Measurements from ENCODE around the gene CMSS1.
"Not testable (repeated sequence)": the region's sequence is repeated elsewhere in the genome, so short reads cannot be mapped to it uniquely, and the experiment has no call there.

Gene CMSS1

DNA sequence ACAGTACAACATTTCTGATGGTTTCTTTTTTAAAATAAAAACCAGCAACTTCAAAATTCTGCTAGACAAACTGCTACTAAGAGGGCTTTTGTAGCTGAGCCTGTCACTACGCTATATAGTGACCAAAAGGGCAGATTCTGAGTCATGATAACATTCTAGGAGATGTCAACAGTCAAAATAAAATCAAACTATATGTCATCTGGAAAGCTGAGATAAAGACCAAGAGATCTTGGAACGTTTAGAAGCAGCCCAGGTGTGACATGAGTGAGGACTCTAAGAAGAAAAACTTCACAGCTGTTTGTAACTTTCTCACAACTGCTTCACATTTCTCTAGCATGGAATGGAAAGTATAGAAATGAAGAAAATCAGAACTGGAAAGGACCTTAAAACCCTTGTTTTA, 212.0 kb downstream of the CMSS1 start:
- no peak for DNase-seq

DNA sequence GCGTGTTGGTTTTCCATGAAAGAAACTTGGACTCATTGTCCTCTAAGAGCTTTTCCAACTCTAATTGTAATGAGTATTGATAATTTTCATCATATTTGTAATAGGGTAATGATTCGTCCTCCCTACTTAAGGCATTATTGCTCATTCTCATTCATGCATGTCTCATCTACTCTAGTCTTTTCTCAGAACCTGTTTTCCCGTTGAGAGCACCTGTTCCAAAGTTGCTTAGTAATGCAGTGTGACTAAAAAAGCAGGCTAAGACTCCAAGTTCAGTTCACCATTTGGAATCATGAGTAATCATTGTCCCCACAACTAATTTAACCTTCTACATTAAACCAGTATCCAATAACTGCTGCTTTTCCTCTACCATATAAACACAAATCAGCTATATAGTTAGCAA, 212.7 kb downstream of the CMSS1 start:
- DNase-seq: no peak

DNA sequence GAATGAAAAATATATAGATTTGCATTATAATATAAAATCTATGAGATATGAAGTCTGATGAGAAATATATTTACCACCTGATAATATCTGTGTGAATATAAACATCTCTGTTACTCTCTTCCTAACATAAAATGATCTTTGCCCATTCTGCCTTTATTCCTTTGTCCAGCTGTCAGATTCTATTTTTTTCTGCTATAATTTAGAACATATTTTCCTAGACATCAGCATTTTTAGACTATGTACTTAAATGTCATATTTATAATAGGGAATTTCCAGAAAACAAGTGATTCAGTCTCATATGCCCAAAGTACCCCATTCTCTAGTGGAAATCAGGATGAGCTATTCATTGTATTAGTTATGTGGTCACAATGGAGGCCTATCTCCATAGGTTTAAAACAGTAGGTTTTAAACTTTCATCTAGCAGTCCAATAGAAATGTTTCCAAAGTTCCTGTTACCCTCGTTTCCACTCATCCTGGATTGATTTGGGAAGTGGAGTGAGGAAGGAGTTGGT, 213.3 kb downstream of the CMSS1 start:
- no peak for DNase-seq

DNA sequence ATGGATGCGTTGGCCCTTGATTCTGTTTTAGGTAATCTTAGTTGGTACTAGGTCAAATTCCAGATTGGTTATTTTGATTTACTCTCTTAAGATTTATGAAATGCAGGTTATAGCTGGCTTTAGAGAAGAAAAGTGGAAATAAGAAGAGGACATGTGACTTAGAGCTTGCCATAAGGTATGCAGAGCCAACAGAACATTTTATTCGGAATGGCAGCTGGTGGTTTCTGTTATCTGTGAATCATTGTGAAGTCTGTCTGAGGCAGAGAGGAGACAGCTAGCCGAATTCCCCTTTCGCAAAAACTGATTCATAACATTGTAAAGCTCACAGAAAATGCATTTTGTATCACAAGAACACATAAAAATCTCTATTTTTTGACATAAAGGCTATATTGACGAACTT, 214.6 kb downstream of the CMSS1 start:
- peak; percentile 68 for DNase-seq

DNA sequence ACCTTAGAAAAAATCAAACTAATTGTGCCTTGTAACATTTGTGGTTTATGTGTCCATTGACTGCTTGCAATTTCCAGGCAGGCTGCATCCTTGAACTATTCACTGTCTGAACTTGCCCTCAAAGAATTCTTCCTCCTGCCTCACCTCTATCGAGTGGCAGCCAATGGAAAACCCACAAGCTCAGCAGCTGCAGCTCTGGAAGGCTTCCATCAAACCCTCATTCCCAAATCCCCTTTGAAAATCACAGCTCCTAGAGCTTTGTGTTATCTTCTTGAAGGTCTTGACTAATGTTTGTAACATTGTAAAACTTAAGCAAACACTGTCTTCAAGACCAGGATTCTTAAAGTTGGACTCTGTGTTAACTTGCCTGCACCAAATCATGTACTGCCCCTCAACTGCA, 215.5 kb downstream of the CMSS1 start:
- DNase-seq: peak; percentile 36

DNA sequence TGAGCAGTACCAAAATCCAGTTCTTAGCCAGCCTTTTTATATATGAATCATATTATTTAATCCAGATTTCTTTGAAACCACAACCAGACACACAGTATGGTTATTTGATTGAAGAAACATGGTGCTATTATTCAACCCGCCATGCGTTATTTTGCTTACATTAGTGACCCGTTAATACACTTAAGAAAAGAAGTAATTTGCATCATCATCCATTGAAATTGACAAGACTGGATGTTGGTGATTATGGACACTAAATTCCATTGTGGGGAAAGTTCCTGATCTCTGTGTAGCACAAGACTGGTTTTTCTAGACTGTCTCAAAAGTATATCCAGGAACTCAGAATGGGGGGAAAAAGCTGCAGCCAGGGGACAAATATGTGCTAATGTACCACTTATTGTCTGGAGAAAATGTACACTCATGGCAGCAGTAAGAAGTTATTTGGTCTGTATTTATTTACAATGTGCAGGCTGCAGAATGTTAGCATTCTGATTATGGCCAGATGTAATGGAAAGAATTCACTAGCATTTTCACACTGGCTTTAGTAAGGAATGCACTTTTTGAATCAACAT, 216.3 kb downstream of the CMSS1 start:
- DNase-seq: no peak

DNA sequence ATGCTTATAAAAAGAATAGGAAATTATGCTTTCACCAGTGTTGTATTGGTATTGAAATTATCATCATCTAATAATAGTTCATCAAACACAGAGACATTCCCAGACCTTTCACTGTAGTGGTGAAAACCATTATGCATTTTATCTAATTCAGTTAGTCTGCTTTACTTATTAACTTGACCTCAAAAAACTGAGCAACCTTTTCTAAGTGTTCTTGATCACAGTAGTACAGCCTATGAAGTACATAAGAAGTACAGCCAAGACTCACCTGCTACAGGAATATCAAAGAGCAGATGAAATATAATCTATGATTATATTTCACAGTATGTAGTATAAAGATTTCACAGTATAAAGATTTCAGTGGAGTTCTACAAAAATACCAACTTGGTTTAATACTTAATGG, 221.4 kb downstream of the CMSS1 start:
- DNase-seq: no peak

DNA sequence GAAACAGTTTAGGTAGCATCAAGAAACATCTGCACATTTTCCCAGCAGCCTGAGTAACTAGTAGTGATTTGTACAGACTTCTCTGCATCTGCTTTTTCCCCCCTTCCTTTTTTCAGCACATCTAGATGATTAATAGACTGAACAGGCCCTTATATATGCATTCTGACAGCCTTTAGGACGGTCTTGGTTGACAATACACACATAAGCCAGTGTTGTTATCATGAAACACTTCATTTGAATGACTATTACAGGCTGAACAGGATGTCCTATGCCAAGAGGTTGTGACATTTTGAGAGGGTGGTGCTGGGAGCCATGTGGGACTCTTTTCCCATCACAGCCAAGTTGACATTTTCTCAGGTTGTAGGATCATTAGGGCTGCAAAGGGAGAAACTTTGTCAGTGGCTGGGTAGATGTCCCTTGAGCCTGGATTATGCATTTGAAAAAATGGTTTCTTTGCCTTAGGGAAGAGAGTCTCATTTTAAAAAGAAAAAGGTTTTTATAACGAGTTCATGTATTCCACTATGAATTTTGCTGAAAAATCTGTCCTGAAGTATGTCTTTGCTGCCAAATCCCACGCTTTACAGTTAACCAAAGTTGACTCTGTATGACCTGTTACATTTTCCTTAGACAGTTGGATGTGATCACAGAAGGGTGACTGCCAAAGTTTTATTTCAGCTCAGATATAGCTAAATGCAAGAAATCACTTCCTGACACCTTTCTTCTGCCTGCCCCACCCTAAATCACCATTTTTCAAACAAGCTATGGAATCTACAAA, 223.0 kb downstream of the CMSS1 start:
- DNase-seq: peak; percentile 60

DNA sequence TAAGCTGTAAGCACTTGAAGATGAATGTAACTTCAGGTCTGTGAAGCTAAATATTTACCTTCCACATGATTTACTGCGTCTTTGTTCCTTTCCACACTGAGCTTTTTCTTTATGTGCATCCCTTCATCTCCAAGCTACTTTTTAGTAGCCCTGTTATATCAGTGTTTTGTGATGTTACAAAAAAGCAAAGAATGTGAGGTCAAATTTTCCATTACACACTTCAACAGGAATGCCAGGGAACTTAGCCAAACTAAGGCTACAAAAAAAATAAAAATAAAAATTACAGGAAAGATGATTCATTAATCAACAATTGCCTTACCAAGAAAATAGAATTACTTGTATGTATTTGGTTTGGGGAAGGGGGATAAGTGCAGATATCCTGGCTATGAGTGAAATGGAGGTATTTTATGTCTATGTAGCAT, 223.7 kb downstream of the CMSS1 start:
- DNase-seq: peak; percentile 92

DNA sequence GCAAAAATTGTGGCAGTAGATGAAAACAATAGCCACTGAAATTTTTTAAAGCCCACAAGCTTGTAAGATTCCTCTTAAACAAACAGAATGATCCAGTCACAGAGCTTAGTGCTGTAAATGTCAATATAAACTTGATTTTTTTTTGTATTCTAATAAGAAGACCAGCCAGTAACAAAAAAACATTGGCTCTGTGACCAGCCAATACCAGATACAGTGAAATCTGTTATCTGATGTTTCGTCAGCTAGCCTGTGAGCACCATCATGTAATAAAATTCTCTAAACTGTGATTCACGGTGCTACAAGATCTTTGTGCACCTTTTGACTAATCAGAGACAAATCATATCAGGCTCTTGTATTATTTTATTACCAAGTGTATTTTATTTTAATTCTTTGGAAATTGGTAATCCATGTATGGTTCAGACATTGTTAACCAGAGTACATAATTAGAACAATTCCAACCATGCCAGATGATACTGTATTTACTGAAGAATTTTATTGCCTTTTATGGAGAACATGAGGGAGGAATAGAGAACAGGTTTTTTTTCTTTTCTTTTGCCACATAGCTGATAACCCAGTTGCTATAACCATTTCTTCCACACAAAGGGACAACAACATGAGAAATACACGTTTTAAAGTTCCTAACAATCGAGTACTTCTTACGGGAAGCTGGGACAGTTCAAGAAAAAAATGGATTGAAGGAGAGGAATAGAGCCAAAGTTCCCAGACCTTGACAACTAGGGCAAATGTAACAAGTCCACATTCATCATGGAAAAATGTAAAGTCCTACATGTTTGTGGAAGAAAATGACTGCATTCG, 224.7 kb downstream of the CMSS1 start:
- peak; percentile 91 for DNase-seq

DNA sequence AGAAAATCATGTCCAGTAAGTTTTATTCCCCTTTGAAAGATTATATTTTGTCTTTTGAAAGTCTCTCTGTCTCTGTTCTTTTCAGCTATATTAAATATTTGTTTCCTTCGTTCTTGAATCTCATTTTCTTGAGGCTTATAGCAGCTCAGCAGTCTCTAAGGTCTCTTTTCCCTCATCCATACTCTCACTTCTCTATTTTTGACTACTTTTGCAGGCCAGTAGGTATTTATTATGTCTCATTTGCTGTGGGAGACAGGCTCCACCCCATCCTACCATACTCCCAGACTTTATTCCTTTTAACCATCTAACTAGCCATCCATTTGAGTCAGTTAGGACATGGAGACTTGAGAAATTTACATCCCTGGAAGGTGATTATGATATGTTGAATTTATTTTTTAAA, 225.6 kb downstream of the CMSS1 start:
- DNase-seq: no peak

DNA sequence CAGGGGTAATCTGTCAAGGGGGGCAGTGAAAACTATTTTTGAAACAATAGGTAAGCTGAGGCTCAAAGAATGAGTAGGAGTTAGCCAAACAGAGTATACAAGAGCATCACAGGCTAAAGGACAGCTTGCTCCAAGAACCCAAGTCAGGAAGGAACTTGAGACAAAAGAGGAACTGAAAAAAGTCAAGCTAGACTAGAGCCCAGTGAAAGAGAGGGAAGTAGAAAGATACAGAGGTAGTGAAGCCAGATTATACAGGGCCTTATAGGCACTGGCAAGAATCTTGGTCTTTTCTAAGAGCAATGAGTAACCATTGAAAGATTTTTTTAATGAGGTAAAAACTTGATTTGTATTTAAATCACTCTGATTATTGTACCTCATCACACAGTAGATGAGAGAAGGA, 226.7 kb downstream of the CMSS1 start:
- DNase-seq: no peak

DNA sequence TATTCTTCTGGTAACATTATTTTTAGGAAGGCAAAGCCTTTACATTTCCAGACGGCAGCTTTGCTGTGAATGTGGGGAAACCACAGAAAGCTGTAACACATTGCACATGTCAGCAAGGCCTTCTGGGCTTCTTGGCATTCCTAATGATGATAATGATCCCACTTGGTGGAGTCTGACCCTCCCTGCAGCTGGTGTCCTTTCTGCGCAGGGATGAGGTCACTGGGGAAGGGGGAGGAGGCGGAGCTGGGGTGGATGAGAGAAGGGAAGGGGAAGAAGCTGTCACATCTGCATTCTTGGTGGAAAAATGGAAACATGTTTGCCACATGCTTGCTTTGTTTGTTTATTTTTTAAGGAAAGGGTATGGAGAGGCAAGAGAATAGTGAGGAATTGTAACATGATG, 228.0 kb downstream of the CMSS1 start:
- DNase-seq: peak; percentile 99

DNA sequence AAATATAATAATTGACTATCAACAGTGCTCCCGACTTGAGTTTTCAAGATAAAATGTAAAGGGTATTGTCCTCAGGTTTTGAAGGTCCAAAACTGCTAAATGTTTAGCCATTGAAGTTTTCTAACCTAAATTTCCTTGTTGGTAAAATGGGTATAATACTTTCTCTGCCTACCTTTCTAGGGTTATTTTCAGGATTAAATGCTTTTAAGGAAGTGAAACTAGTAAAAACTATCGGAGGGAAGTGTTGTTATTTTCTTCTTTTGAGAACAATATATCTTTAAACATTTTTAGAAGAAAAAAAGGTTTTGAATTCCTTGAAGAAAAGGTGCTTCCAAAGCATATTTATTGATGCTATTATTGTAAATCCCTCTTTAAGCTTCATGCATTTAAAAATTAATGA, 229.3 kb downstream of the CMSS1 start:
- no peak for DNase-seq

DNA sequence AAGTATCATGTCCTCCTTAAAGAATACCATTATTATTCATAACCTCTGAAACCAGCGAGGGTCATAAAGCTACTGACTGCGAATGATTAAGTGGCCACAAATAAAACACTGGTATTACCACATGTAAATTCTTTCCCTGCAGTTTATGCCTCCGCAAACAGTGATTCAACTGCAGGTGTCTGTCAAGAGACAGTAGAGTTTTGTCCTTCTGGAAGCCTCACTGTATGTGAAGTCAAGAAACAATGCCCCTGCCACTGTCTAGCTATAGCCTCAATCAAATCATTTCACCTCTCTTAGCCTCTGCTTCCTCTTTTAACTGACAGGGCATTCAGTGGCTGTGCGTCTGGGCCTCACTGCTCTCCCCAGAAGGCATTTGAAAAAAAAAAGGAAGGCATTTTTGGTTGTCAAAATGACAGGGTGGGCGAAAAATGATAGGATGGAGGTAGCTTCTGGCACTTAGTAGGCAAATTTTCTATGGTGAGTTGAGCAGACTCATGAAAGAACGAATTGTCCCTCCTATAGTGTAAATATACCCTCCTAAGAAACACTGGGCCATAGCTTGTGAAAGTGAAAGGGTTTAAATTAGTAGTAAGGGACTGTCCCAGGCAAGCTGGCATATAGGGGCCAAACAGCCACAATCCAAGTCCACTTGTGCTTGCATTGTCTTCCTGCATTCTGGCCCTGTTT, 229.9 kb downstream of the CMSS1 start:
- peak; percentile 95 for DNase-seq

DNA sequence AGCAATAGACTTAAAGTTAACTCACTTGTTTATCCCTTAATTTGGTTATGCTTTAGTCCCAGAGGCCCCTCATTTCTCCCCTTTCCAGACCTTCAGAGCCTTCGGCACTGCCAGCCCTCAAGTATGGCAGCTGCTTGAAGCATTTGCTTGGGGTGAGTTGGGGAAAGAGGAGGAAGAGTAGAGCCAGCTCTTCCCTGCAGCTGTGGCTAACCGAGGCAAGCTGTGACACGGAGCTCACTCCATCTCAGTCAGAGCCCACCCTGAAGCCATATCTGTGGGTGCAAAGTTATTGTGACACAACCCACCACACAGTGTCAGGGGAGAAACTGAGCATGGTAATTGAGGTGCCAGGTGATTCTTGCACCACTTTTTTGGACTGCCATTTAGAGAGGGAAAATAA, 230.6 kb downstream of the CMSS1 start:
- no peak for DNase-seq

DNA sequence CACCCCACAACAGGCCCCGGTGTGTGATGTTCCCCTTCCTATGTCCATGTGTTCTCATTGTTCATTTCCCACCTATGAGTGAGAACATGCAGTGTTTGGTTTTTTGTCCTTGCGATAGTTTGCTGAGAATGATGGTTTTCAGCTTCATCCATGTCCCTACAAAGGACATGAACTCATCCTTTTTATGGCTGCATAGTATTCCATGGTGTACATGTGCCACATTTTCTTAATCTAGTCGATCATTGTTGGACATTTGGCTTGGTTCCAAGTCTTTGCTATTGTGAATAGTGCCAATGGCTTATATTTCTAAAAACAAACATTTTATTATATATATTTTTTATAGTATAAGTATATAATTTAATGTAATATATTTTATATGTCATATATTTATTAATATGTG, 233.9 kb downstream of the CMSS1 start:
- DNase-seq: not testable (repeated sequence)

DNA sequence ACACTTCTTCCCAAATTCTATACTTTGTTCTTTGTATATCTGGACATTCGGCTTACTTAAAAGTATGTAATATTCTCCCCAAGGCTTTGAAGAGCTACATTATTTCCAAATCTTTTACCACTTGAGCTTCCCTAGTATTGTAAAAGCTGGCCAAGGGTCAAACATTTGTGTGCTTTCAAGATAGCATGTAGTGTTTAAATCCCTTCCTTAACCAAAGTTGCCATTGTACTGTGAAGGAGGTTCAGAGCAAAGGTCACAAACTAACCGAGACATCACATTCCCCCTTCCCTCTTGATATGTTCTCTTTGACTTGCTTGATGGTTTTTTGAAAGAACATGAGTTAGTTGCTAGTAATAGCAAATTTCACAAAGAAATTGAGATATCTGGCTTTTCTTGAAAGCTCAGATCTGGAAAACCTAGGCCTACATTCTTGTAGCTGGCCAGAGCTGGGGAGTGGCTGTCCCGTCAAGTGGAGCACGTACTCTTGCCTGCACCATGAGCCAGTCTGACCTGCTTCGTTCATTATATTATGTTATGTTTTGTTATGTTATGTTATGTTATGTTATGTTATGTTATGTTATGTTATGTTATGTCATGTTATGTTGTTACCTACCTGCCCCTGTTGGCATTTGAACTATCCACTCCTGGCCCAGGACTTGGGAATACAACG, 236.4 kb downstream of the CMSS1 start:
- no peak for DNase-seq

DNA sequence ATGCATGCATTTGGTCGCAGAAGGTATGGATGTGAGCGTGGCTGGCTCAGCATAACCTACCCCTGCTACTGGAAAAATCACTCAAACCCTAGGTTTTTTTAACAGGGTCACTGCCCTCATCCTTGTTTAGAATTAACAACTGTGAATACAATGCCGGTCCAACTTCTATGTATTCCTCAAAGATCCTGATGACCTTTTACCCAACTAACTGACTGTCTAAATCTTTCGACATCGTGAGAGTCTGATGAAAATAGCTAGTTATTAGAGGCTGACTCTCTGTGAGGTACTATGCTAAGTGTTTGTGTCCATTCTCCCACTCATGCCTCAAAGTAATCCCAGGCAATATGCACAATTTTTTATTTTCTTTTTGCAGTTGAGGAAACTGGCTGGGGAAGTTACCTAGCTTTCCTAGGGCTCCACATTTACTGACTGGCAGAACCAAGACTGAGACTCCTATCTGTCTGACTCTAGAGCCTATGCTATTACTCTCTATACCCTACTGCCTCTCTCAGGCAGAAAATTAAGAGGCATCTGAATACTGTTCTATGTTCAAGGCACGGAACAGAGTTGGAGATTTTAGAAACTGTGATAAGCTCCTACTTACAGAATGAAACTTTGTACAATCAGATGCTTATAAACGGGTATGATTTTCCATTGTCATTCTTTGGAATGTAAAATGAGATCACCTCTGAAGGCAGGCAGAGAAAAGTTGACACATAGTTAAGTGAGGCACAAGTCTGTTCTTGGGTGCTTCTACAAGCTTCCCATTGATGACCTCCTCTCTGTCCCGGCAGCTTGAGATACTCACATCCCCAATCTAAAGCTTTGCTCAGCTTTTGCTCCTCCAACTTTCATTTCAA, 240.3 kb downstream of the CMSS1 start:
- DNase-seq: no peak

DNA sequence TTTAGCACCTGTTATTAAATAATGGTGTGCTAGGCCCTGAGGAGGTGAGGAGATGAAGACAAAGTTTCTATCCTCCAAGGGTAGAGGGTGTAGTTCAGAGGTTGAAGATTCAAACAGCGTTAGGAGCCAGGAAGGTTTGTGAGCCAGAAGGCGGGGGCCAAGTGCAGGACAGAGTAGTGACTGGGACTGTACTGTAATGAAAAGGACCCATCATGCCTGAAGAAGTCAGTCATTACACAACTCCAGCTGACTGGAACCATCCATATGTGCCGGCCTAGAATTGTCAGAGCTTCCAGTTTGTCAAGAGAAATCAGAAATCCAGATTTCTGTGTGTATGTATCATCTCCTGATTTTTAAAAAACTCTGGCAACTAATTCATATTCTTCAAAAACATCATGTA, 241.8 kb downstream of the CMSS1 start:
- DNase-seq: no peak

DNA sequence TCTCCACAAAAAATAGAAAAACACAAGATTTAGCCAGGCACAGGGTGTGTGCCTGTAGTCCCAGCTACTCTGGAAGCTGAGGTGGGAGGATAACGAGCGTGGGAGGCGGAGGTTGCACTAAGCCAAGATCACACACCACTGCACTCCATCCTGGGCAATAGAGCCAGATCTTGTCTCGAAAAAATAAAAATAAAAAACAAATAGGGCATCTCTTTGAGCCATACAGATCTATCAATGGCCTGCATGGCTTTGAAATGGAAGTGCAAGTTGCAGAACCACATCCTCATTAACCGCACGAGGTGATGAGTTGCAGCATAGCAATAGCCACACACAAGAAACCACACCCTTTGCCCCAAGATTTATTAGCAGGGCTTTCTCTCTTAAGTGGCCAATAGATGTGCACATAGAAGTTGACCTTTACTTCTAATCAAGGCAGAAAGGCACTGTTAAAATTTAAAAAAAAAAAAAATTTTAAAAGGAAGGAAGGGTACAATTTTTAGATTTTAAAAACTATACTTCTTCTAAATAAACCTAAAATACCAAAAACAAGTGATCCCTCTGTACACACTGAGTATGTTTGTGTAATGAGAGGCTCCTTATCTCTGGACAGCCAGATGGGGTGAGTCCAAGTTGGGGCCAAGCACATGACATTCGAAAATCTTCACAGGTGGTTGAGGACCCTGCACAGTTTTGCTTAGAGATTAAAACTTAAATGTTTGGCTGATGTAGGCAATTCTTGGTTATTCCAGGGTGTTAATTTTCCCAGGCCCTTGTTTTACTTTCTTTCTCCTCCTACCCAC, 243.2 kb downstream of the CMSS1 start:
- DNase-seq: no peak
